ENCODE results near the gene NAB2. TPM values are rescaled to one million over a fixed set of nuclear protein-coding genes. Genes with fewer than 3 reads are reported as not detected.

The NAB2 gene
- total RNA-seq, 2 donors from 2014 or later, result 30.7 to 31.0 TPM

DNA sequence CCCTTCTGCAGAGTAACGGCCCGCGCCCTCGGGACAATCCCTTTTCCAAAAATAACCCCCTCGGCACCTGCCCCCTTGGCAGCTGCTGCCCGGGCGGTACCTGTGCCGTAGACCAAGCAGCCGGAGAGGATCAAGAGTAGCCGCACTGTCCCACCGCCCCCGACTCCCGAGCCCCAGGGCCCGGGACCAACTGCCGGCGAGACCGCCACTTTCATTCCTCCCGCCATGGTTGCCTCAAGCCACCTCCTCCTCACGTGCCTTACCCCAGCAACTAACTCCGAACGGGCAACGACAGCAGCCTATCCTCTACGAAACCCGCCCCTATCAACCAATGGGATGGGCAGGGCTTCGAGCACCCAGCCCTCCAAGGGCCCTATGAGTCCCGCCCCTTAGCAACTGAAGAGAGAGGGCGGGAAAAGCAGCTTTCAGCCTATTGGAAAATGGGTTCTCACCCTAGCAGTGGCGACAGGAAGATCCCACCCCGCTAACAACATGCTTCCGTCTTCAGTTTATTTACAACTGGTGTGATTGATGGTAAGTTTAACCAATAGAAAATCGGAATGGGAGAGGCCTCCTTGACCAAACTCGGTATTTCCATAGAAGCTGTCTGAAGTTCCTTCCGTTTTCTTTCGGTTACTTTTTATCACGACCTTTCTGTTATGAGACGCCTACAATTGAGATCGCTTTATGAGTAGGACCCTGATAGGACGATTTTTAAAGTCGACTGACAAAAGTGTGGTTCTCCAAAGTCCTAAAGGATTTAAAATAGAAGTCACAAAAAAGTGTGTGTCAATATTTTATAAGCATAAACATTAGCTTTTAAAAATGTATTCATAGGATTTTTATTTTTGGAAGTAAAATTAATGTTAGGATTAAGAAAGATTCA lies 10.2 kb upstream of the NAB2 start, which contains the start of gene NEMP1:
Gene NEMP1 (minus strand): TSS at position 273 of the 886 bp plus-strand sequence. CDS start 46 bp downstream, at position 227.
- Mint-ChIP-seq H3K36me3 (ENCODE audit: insufficient read depth in 2 of 2) (peaks cover 9 to 12% of the 10 kb centered on the region in 2 donors), H3K9me3 (no peaks in the 10 kb centered on the region), H3K27ac (peak within 1 kb of the TSS; percentile 99), H3K4me1 (ENCODE audit: low read depth) (peaks cover 39% of the 10 kb centered on the region), H3K27me3 (ENCODE audit: low read depth) (no peaks in the 10 kb centered on the region), H3K4me3 (peak within 1 kb of the TSS; percentile 99 to 100)
- ATAC-seq (replicated peaks in 1 of 2) (peak; percentile 96), DNase-seq (peak; percentile 94 to 97)

DNA sequence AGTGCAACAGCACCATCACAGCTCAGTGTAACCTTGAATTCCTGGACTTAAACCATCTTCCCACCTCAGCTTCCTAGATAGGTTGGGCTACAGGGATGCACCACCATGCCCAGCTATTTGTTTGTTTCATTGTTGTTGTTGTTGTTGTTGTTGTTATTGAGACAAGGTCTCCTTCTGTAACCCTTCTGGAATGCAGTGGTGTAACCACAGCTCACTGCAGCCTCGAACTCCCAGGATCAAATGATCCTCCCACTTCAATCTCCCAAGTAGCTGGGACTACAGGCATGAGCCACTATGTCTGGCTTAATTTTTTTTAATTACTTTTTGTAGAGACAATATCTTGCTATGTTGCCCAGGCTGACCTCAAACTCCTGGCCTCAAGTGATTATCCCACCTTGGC lies 9.1 kb upstream of the NAB2 start:
- ATAC-seq (replicated peaks in 1 of 2) (no peak), DNase-seq (no peak)
- peaks cover 9 to 12% of the 10 kb centered on the region in 2 donors for H3K36me3 Mint-ChIP-seq (ENCODE audit: insufficient read depth in 2 of 2)
- no peaks in the 10 kb centered on the region for H3K27me3 Mint-ChIP-seq (ENCODE audit: low read depth)
- no peaks in the 10 kb centered on the region for H3K9me3 Mint-ChIP-seq
- H3K4me3 Mint-ChIP-seq, result peak overlapping the region; percentile 99 to 100
- H3K4me1 Mint-ChIP-seq (ENCODE audit: low read depth), result peaks cover 34% of the 10 kb centered on the region
- H3K27ac Mint-ChIP-seq, result peak overlapping the region; percentile 99

DNA sequence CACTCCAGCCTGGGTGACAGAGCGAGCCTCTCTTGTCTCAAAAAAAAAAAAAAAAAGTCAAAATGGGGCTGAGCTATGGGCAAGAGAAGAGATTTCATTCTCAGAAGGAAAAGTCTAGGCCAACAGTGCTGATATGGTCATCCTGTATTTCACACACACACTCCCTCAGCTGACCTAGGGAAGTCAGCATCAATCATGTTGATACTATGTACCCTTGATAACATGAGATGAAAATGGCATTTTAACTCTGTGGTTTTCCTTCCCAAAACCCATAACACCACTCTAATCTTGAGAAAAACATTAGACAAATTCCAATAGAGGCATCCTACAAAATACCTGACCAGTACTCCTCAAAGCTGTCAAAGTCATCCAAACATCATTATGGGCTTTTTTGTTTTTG lies 8.1 kb upstream of the NAB2 start:
- H3K36me3 Mint-ChIP-seq (ENCODE audit: insufficient read depth in 2 of 2), result peaks cover 9 to 14% of the 10 kb centered on the region in 2 donors
- no peaks in the 10 kb centered on the region for H3K27me3 Mint-ChIP-seq (ENCODE audit: low read depth)
- peak overlapping the region in 1 of 2 donors; percentile 6 for H3K4me3 Mint-ChIP-seq
- no peak for DNase-seq
- peaks cover 43% of the 10 kb centered on the region for H3K4me1 Mint-ChIP-seq (ENCODE audit: low read depth)
- H3K9me3 Mint-ChIP-seq, result no peaks in the 10 kb centered on the region
- no peak overlapping the region for H3K27ac Mint-ChIP-seq
- ATAC-seq (replicated peaks in 1 of 2), result no peak

DNA sequence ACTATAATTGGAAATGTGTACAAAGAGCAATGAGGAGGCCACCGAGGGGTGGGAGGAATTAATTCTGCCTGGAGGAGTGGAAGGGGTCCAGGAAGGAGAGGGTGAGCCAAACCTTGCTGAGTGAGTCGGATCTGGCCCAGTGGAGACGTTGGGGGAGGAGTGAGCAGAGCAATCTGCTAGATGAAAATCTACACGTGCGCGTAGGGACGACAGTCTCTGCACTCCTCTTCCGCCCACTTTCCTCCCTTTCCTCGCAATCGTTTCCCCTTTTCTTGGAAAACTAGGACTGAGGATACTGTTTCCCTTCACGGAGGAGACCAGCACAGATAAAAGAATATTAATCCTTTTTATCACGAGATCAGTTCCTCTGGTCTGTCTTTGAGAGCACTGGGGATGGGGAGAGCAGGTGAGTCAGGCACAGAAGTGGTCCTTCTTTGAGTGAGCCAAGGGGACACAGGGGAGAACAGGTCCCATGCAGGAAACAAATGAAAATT lies 2.9 kb upstream of the NAB2 start:
- Mint-ChIP-seq H3K4me3 (peak overlapping the region; percentile 85 to 99), H3K9me3 (no peaks in the 10 kb centered on the region), H3K27ac (peak overlapping the region; percentile 98), H3K36me3 (ENCODE audit: insufficient read depth in 2 of 2) (peaks cover 3 to 4% of the 10 kb centered on the region in 2 donors), H3K27me3 (ENCODE audit: low read depth) (no peaks in the 10 kb centered on the region), H3K4me1 (ENCODE audit: low read depth) (peaks cover 49% of the 10 kb centered on the region)
- peak in 1 of 2 donors; percentile 44 for DNase-seq
- no peak for ATAC-seq (replicated peaks in 1 of 2)

DNA sequence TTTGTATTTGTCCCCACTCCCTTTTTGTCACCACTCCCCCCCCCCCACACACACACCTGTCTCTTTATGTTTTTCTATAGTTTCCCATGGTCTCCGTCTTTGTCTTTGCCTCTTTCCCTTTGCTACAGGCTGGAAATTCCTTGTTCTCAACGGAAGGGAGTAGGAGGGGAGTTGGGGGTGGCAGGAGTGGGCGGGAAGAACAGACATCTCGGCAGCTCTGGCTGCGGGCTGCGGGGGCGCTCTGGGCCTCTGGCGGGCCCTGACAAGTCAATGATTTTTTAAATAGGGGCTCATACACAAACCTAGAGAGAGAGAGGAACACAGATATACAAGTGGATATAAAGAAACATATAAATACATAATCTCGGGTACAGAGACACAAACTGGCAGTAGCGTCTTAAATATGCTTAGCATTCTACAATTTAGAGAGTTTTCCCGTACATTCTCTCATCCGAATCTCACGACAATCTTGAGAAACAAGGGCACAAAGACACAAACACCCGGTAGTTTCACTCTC lies 2.4 kb upstream of the NAB2 start:
- Mint-ChIP-seq H3K9me3 (no peaks in the 10 kb centered on the region), H3K27ac (peak overlapping the region; percentile 98), H3K4me3 (peak overlapping the region; percentile 85 to 99), H3K27me3 (ENCODE audit: low read depth) (no peaks in the 10 kb centered on the region), H3K36me3 (ENCODE audit: insufficient read depth in 2 of 2) (peaks cover 4 to 7% of the 10 kb centered on the region in 2 donors), H3K4me1 (ENCODE audit: low read depth) (peaks cover 54% of the 10 kb centered on the region)
- no peak for ATAC-seq (replicated peaks in 1 of 2)
- DNase-seq, result peak; percentile 59

DNA sequence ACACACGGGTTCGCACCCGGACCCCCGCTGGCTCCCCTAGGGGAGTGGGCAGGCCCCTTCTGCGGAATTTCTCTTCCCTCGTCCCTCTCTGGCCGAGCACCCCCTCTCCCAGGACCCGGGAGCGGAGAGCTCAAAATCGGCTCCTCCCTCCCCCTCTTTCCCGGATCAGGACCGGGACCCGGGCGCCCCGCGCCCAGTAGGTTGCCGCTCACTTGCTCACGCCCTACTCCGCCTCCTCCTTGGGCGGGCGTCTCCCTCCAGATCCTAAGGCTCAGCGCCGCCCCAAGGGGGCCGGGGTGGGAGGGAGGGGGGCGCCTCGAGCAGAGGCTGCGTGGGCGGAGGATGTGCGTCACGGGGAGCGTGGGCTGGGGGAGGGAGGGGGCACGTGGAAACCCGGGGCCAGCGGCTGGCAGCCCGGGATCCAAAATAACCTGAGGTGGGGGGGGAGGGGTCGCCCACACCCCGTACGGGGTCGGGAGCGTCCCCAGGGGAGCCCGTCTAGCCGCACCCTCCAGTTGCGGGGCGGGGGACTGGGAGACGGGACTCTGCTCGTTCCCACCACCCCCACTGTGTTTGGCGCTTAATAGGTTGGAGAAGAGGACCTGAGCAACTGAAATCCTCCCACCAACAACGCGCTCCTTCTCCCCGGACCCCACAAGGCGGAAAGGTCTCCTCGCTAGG lies 1.8 kb upstream of the NAB2 start:
- H3K27ac Mint-ChIP-seq, result peak overlapping the region; percentile 98
- H3K9me3 Mint-ChIP-seq, result no peaks in the 10 kb centered on the region
- DNase-seq, result peak; percentile 88 to 91
- H3K4me1 Mint-ChIP-seq (ENCODE audit: low read depth), result peaks cover 60% of the 10 kb centered on the region
- peak; percentile 56 for ATAC-seq (replicated peaks in 1 of 2)
- no peaks in the 10 kb centered on the region for H3K27me3 Mint-ChIP-seq (ENCODE audit: low read depth)
- H3K4me3 Mint-ChIP-seq, result peak overlapping the region; percentile 85 to 99
- peaks cover 4 to 7% of the 10 kb centered on the region in 2 donors for H3K36me3 Mint-ChIP-seq (ENCODE audit: insufficient read depth in 2 of 2)

DNA sequence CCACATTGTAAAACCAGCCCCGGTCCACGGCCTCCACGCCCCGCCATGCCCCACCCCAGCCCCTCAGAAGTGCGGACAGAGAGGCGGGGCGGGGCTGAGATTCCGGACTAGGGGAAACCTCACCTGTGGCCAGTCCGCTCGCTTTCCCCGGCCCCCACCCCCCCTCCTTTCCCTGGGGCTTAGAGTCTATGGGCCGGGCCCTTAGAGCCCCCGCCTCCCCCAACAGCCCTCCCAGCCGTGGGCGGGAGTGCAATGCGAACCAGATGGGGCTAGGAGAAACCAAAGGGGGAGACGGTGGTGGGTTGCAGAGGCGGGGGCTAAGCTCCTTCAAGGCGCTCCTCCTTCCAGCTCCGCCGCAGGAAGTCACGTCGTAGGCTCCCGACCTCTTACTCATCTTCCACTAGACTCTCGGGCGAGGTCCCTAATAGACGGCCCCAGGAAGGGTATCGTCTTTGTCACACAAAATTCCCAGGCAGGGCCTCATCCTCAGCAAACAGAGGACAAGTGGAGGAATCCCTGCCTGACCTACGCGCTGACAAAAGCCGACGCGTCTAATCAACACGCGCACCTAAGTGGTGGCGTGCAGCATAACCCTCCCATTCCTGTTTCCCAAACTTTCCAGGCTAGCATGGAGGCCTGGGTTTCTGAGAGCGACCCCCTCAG lies 1.1 kb upstream of the NAB2 start:
- Mint-ChIP-seq H3K36me3 (ENCODE audit: insufficient read depth in 2 of 2) (peaks cover 4 to 7% of the 10 kb centered on the region in 2 donors), H3K27ac (peak overlapping the region; percentile 94), H3K4me3 (peak overlapping the region; percentile 85 to 96), H3K4me1 (ENCODE audit: low read depth) (peaks cover 66% of the 10 kb centered on the region), H3K9me3 (no peaks in the 10 kb centered on the region), H3K27me3 (ENCODE audit: low read depth) (no peaks in the 10 kb centered on the region)
- peak; percentile 46 to 48 for ATAC-seq (replicated peaks in 1 of 2)
- peak; percentile 75 to 87 for DNase-seq

DNA sequence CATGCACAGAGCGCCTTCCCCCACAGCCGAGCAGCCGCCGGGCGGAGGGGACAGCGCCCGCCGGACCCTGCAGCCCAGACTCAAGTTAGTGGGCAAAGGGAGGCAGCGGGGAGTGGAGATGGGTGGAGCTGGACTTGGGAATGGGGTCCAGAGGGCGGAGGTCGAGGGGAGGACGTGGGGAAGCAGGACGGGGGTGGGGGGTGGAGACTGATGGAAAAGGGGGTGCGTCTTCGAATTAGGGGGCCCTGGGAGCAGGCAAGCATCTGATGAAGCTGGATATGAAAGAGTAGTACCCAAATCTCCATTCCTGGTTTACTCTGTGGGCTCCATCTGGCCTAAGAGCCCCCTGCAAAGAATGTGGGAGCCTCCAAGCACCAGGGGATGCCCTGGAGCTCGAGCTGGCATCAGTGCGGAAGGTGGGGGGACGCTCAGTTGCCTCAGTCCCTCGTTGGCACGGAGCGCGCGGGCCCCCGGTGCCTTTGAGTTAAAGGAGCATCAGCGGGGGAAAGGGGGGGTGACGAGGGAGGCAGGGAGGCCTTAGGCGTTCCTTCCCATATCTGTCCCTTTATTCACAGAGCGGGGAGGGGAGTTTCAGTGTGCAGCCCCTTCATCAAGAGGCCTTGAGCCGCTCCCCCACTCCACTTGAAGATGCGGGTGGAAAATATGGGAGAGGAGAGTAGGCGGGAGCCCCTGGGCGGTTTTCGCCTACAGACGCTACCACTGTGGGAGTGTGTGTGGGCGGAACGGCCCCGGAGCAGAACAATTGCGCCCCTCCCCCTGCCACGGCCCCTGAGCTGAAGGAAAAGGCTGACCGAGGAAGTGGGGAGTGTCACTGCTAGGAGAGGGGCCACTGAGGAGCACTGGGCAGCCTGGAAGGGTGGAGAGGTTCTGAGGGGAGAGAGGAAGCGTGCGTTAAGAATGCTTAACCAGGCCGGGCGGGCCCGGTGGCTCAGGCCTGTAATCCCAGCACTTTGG lies 644 bp downstream of the NAB2 start:
- peak; percentile 51 for DNase-seq
- H3K4me3 Mint-ChIP-seq, result peak overlapping the region; percentile 93 to 98
- H3K27me3 Mint-ChIP-seq (ENCODE audit: low read depth), result no peaks in the 10 kb centered on the region
- peaks cover 4 to 8% of the 10 kb centered on the region in 2 donors for H3K36me3 Mint-ChIP-seq (ENCODE audit: insufficient read depth in 2 of 2)
- ATAC-seq (replicated peaks in 1 of 2), result no peak
- H3K4me1 Mint-ChIP-seq (ENCODE audit: low read depth), result peaks cover 80% of the 10 kb centered on the region
- no peaks in the 10 kb centered on the region for H3K9me3 Mint-ChIP-seq
- peak overlapping the region; percentile 89 for H3K27ac Mint-ChIP-seq

DNA sequence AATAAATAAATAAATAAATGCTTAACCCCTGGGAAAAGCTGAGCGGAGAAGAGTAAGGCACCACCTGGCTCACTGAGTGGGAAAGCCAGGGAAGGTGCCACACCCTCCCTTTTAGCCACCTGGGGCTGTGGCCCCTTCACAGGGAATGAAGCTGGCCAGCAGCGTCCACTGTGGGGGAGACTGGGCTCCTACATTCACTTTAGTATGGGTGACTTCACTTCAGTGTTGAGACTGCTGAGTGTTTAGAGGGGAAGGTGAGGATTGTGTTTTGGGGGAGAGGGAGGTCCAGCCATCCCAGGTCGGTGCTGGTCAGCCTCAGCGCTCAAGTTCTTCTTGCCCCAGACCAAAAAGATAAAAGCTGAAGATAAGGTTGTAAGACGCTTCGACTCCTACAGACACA lies 1.6 kb downstream of the NAB2 start:
- H3K36me3 Mint-ChIP-seq (ENCODE audit: insufficient read depth in 2 of 2), result peaks cover 4 to 10% of the 10 kb centered on the region in 2 donors
- ATAC-seq (replicated peaks in 1 of 2) (no peak), DNase-seq (no peak)
- peaks cover 80% of the 10 kb centered on the region for H3K4me1 Mint-ChIP-seq (ENCODE audit: low read depth)
- no peaks in the 10 kb centered on the region for H3K9me3 Mint-ChIP-seq
- H3K27ac Mint-ChIP-seq, result peak overlapping the region; percentile 36
- peak overlapping the region; percentile 69 to 98 for H3K4me3 Mint-ChIP-seq
- no peaks in the 10 kb centered on the region for H3K27me3 Mint-ChIP-seq (ENCODE audit: low read depth)

DNA sequence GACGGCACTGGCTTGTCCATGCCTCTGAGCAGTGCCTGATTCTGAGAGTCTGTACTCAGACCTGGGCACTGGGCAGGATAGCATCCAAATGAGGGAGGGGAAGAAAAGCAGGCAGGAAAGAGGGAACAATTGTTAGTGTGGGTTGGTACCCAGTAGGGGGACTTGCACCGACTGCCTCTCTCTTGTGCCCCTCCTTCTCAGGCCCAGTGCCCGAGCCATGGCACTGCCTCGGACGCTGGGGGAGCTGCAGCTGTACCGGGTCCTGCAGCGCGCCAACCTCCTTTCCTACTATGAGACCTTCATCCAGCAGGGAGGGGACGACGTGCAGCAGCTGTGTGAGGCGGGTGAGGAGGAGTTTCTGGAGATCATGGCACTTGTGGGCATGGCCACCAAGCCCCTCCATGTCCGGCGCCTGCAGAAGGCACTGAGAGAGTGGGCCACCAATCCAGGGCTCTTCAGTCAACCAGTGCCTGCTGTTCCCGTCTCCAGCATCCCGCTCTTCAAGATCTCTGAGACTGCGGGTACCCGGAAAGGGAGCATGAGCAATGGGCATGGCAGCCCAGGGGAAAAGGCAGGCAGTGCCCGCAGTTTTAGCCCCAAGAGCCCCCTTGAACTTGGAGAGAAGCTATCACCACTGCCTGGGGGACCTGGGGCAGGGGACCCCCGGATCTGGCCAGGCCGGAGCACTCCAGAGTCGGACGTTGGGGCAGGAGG lies 2.2 kb downstream of the NAB2 start:
- Mint-ChIP-seq H3K4me1 (ENCODE audit: low read depth) (peaks cover 76% of the 10 kb centered on the region), H3K27me3 (ENCODE audit: low read depth) (no peaks in the 10 kb centered on the region), H3K36me3 (ENCODE audit: insufficient read depth in 2 of 2) (peaks cover 4 to 10% of the 10 kb centered on the region in 2 donors), H3K4me3 (peak overlapping the region; percentile 69 to 98), H3K9me3 (no peaks in the 10 kb centered on the region), H3K27ac (peak overlapping the region; percentile 36)
- no peak for DNase-seq
- ATAC-seq (replicated peaks in 1 of 2), result no peak
